ENCODE data around the gene VIT.

- TF ChIP-seq POLR2A (IDR thresholded peaks at IDR 0.05; ENCODE audit: low read depth, low read length) (no peak), TAF1 (IDR thresholded peaks at IDR 0.05; ENCODE audit: low read depth, low read length) (no peak), POLR2AphosphoS5 (IDR thresholded peaks at IDR 0.05; ENCODE audit: low read depth, low read length) (no peak), PAX5 (IDR thresholded peaks at IDR 0.05; ENCODE audit: insufficient read depth, low read length, severe bottlenecking) (no peak)
Measured at GRCh38 chr2:36777788-36778187, 81.3 kb downstream of the VIT start.

All from GM12891 (cell line).